GM13976 (cell line): ENCODE data around the gene CDC20B.

ENCODE experiments used
- DNase-seq: peaks from one replicate; pipeline ENCODE4 v3.0.0; 2012; ENCODE audit warnings: low spot score
- CTCF ChIP-seq: IDR thresholded peaks from 2 replicates; pipeline ENCODE4 v1.5.1; 2012; ENCODE audit warnings: borderline replicate concordance, mild to moderate bottlenecking; ENCODE audit not compliant: insufficient read depth; ENCODE audit errors: extremely low read depth, missing control alignments, control extremely low read depth
- in situ Hi-C: fragments of 300-500 bp; cut with MboI; formaldehyde crosslinking; loops from one replicate; pipeline ENCODE4 v1.12.0; 2022; ENCODE audit warnings: low sequenced_read_pairs, mixed read lengths, inconsistent platforms; ENCODE audit not compliant: unreplicated experiment

CDC20B gene

GRCh38 chr5:55177078-55177477 lies 4.1 kb upstream of the CDC20B start:
- no peak for DNase-seq
- in situ Hi-C loops = loop anchor here (25.0 kb wide), 1 partner anchor 510 kb away; no protein-coding TSS in a partner anchor
- no peak for TF ChIP-seq CTCF

- in situ Hi-C loops = loop anchor here (25.0 kb wide), 1 partner anchor 511 kb away; no protein-coding TSS in a partner anchor
- no peak for TF ChIP-seq CTCF
Measured at GRCh38 chr5:55176176-55176818, 3.3 kb upstream of the CDC20B start.

DNA sequence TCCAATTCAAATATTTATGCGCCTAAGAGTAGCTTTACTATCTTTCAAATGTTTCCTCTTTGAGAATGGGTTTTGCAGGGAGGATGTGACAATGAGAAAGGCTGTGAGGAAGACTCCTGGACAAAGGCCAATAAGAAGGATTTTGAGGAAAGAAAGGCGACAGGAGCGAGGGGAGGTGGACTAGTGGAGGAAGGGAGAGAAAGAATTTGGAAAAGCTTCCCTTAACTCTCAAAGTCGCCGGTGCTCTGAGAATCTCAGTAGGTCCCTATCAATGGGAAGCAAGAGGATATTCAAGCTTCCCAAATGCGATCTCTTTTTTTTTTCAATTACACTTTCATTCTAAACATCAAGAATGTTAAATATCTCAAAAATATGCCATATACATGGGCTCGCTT lies 2.8 kb upstream of the CDC20B start:
- DNase-seq = no peak
- TF ChIP-seq CTCF = no peak
- in situ Hi-C loops = loop anchor here (25.0 kb wide), 1 partner anchor 512 kb away; no protein-coding TSS in a partner anchor

More at GRCh38 chr5:55176176-55176818, 3.3 kb upstream of the CDC20B start:
- DNase-seq = peak; percentile 29

- in situ Hi-C loops = no loop called here
- peak; percentile 24 for DNase-seq
Measured at GRCh38 chr5:55173687-55174230, 782 bp upstream of the CDC20B start.

DNA sequence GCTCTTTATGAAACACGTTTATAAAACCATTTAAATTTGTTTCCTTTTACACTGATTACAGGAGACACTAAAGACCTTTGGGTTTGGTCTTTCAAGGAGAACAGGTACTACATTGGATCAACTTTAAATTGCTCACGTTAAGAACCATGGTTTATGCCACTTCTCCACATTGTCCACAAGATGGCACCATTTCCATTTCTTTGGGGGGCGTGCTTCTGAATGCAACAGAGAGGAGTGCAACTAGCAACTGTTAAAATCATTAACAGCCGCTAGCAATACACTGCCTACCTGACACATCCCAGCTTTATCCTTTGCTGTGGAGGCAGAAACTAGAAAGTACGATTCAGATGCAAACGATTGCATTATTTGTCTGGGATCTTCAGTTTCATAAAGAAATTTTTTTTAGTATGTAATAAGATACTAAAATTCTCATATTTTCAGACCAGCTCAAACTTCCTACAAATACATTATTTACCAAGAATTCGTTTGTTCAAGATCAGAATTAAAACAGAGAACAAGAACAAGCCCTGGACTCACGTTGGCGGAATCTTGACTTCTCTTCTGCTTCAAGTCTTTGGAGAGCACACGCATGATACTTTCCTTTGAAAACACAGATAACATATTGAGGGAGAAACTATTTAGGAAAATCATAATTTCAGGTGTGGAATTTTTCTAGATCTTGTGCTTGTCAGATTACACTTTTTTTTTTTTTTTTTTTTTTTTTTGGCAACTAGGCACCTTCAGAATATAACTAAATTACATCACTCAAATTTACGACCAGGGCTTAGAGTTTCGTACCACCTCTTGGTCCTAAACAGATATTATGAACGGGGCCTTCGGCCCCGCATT lies 702 bp downstream of the CDC20B start:
- TF ChIP-seq CTCF = peak; percentile 65
- DNase-seq = peak; percentile 83
- in situ Hi-C loops = no loop called here

More at GRCh38 chr5:55173687-55174230, 782 bp upstream of the CDC20B start:
- TF ChIP-seq CTCF = no peak

DNA sequence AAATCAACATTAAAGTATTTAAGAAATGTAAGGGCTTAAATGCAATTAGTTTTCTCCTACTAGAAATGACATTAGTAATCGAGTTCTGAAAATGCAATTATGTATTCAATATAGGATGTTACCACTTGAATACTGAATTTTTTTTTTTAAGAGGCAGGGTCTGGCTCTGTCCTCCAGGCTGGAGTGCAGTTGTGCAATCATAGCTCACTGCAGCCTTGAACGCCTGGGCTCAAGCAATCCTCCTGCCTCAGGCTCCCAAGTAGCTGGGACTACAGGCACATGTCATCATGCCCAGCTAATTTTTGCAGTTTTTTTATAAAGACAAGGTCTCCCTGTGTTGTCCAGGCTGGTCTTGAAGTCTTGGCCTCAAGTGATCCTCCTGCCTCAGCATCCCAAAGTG lies 1.5 kb downstream of the CDC20B start:
- in situ Hi-C loops = no loop called here
- DNase-seq = no peak
- TF ChIP-seq CTCF = no peak
